HPDE6-E6E7 (cell line): Measurements from ENCODE around the gene RIN1.
"Not testable (repeated sequence)": the region's sequence is repeated elsewhere in the genome, so short reads cannot be mapped to it uniquely, and the experiment has no call there.

ENCODE experiments used
- DNase-seq: peaks from one replicate; pipeline ENCODE4 v3.0.0; 2011; ENCODE audit warnings: missing footprints; ENCODE audit errors: extremely low spot score

Gene RIN1

GRCh38 chr11:66334605-66335442, 1.4 kb downstream of the RIN1 start:
- DNase-seq: no peak

GRCh38 chr11:66333896-66334604, 2.2 kb downstream of the RIN1 start:
- DNase-seq: no peak

- DNase-seq: no peak
These were observed 2.9 kb downstream of the RIN1 start for GRCh38 chr11:66333220-66333877.

GRCh38 chr11:66332371-66333219, 3.6 kb downstream of the RIN1 start:
- no peak for DNase-seq

- DNase-seq: no peak
These were observed 4.5 kb downstream of the RIN1 start for GRCh38 chr11:66331542-66332370.

GRCh38 chr11:66330931-66331330, 5.3 kb downstream of the RIN1 start:
- no peak for DNase-seq

GRCh38 chr11:66329165-66329673, 7.0 kb downstream of the RIN1 start:
- DNase-seq: no peak

- no peak for DNase-seq
These were observed 7.7 kb downstream of the RIN1 start for GRCh38 chr11:66328302-66329144.

GRCh38 chr11:66328031-66328301, 8.3 kb downstream of the RIN1 start:
- DNase-seq: no peak

GRCh38 chr11:66327171-66328030, 8.8 kb downstream of the RIN1 start:
- DNase-seq: no peak

GRCh38 chr11:66326261-66327111, 9.7 kb downstream of the RIN1 start:
- DNase-seq: no peak

- no peak for DNase-seq
These were observed 11.0 kb downstream of the RIN1 start for GRCh38 chr11:66325263-66325671.

- DNase-seq: no peak
These were observed 11.6 kb downstream of the RIN1 start for GRCh38 chr11:66324664-66325063.

- DNase-seq: no peak
These were observed 12.6 kb downstream of the RIN1 start for GRCh38 chr11:66323684-66324083.

GRCh38 chr11:66322732-66323427, 13.4 kb downstream of the RIN1 start:
- no peak for DNase-seq

GRCh38 chr11:66321606-66322005, 14.6 kb downstream of the RIN1 start:
- no peak for DNase-seq

- DNase-seq: not testable (repeated sequence)
These were observed 15.5 kb downstream of the RIN1 start for GRCh38 chr11:66320748-66321147.
